Uterus (tissue), 4 donors: ENCODE results near the gene DEPDC1. TPM values are rescaled to one million over a fixed set of nuclear protein-coding genes. Genes with fewer than 3 reads are reported as not detected.

Experiments used
- DNase-seq, 2 donors: peaks; one replicate each; pipeline ENCODE4 v3.0.0-alpha.2; 2019 to 2020
- H3K27ac ChIP-seq, 2 donors: fragments of 200-600 bp; sonication (generic); 1 replicate in 1 of 2; 2 replicates in 1 of 2; pipeline ENCODE4 v1.5.1; 2016 to 2018
- H3K27me3 ChIP-seq, 2 donors: fragments of 200-600 bp; sonication (generic); one replicate each; pipeline ENCODE4 v1.5.1; 2018 to 2019; ENCODE audit warnings: control low read depth in 1 of 2
- H3K36me3 ChIP-seq, 2 donors: fragments of 200-600 bp; sonication (generic); one replicate each; pipeline ENCODE4 v1.5.1; 2019; ENCODE audit warnings: control low read depth in 1 of 2
- H3K4me1 ChIP-seq, 2 donors: fragments of 200-600 bp; sonication (generic); one replicate each; pipeline ENCODE4 v1.5.1; 2018 to 2019; ENCODE audit warnings: control low read depth in 1 of 2
- H3K4me3 ChIP-seq, 2 donors: fragments of 200-600 bp; sonication (generic); 1 replicate in 1 of 2; 2 replicates in 1 of 2; pipeline ENCODE4 v1.5.1; 2018 to 2019; ENCODE audit warnings: mild to moderate bottlenecking in 1 of 2
- H3K9me3 ChIP-seq, 2 donors: fragments of 200-600 bp; sonication (generic); one replicate each; pipeline ENCODE4 v1.5.1; 2019; ENCODE audit warnings: control low read depth in 1 of 2
- CTCF ChIP-seq, 4 experiments: fragments of 200-600 bp in 2 of 4; fragments of 450-650 bp in 2 of 4; sonication (generic) in 2 of 4; IDR thresholded peaks; one replicate each; pipeline ENCODE4 v1.5.1; 2016 to 2019; ENCODE audit warnings: antibody characterized with exemption in 4 of 4, mild to moderate bottlenecking in 2 of 4, moderate library complexity in 1 of 4
- POLR2A ChIP-seq, 2 donors: fragments of 450-650 bp; IDR thresholded peaks; one replicate each; pipeline ENCODE4 v1.6.1; 2016; ENCODE audit warnings: antibody characterized with exemption in 2 of 2, mild to moderate bottlenecking in 1 of 2, moderate library complexity in 1 of 2
- intact Hi-C: fragments of 100-400 bp; cut with DNase I; formaldehyde crosslinking; loops from one replicate; pipeline ENCODE4 v1.15.1; 2023; ENCODE audit warnings: low total_unique reads
- total RNA-seq, 4 donors: library from RNA; depleted of rRNA in 3 of 4; stranded (reverse); fragments of >200 nt in 3 of 4; gene quantifications; one replicate each; pipeline versions ENCODE4 v1.1.0 to v1.2.4, GENCODE V29; 2014 to 2023
- donor health status: DM: yes; HTN: yes; CAD: no.

Gene DEPDC1
- total RNA-seq = 10 to 100 TPM in 1 of 4 donors, 1 to 10 TPM in 1, under 1 TPM in 2; under 0.01 to 18.1 (median 2.9) TPM

- no peaks in the 10 kb centered on the region for H3K9me3 ChIP-seq
- no peaks in the 10 kb centered on the region for H3K27me3 ChIP-seq
- no peaks in the 10 kb centered on the region for H3K36me3 ChIP-seq
- peak; percentile 86 to 91 for DNase-seq
- no peak for TF ChIP-seq POLR2A (IDR thresholded peaks at IDR 0.05)
- TF ChIP-seq CTCF (IDR thresholded peaks at IDR 0.05) = no peak
- peak within 1 kb of the TSS; percentile 45 to 50 for H3K4me3 ChIP-seq
- H3K27ac ChIP-seq = peak within 1 kb of the TSS; percentile 20 to 47
- intact Hi-C loops = no loop called here
- H3K4me1 ChIP-seq = peaks cover 5 to 6% of the 10 kb centered on the region in 2 donors
These were observed at the start of gene DEPDC1 for GRCh38 chr1:68496680-68497357. DEPDC1 (minus strand) TSS chr1:68497082; CDS start chr1:68496999, 83 bp downstream.

- no peaks in the 10 kb centered on the region for H3K4me1 ChIP-seq
- no peaks in the 10 kb centered on the region for H3K27me3 ChIP-seq
- intact Hi-C loops = no loop called here
- TF ChIP-seq POLR2A (IDR thresholded peaks at IDR 0.05) (no peak), CTCF (IDR thresholded peaks at IDR 0.05) (no peak)
- no peak overlapping the region for H3K27ac ChIP-seq
- H3K4me3 ChIP-seq = no peak overlapping the region
- no peaks in the 10 kb centered on the region for H3K36me3 ChIP-seq
- DNase-seq = no peak
- H3K9me3 ChIP-seq = no peaks in the 10 kb centered on the region
These were observed 47.8 kb upstream of the DEPDC1 start for GRCh38 chr1:68544651-68545050.

GRCh38 chr1:68542586-68542985 lies 45.7 kb upstream of the DEPDC1 start:
- no peak overlapping the region for H3K4me3 ChIP-seq
- no peaks in the 10 kb centered on the region for H3K9me3 ChIP-seq
- no peaks in the 10 kb centered on the region for H3K36me3 ChIP-seq
- DNase-seq = no peak
- H3K27me3 ChIP-seq = no peaks in the 10 kb centered on the region
- intact Hi-C loops = no loop called here
- no peaks in the 10 kb centered on the region for H3K4me1 ChIP-seq
- TF ChIP-seq POLR2A (IDR thresholded peaks at IDR 0.05) (no peak), CTCF (IDR thresholded peaks at IDR 0.05) (no peak)
- H3K27ac ChIP-seq = no peak overlapping the region

- no peaks in the 10 kb centered on the region for H3K4me1 ChIP-seq
- intact Hi-C loops = no loop called here
- no peaks in the 10 kb centered on the region for H3K36me3 ChIP-seq
- no peak for DNase-seq
- no peaks in the 10 kb centered on the region for H3K27me3 ChIP-seq
- no peaks in the 10 kb centered on the region for H3K9me3 ChIP-seq
- H3K27ac ChIP-seq = no peak overlapping the region
- TF ChIP-seq POLR2A (IDR thresholded peaks at IDR 0.05) = no peak
- no peak for TF ChIP-seq CTCF (IDR thresholded peaks at IDR 0.05)
- no peak overlapping the region for H3K4me3 ChIP-seq
These were observed 42.1 kb upstream of the DEPDC1 start for GRCh38 chr1:68538941-68539340.

- DNase-seq = no peak
- TF ChIP-seq CTCF (IDR thresholded peaks at IDR 0.05) = no peak
- no peak for TF ChIP-seq POLR2A (IDR thresholded peaks at IDR 0.05)
- no peak overlapping the region for H3K27ac ChIP-seq
- no peaks in the 10 kb centered on the region for H3K9me3 ChIP-seq
- intact Hi-C loops = no loop called here
- no peak overlapping the region for H3K4me3 ChIP-seq
- no peaks in the 10 kb centered on the region for H3K27me3 ChIP-seq
- no peaks in the 10 kb centered on the region for H3K36me3 ChIP-seq
- H3K4me1 ChIP-seq = no peaks in the 10 kb centered on the region
These were observed 31.4 kb upstream of the DEPDC1 start for GRCh38 chr1:68528243-68528642.
